WTC11 (cell line): ENCODE measurements around the gene MAPK8IP2. TPM values are rescaled to one million over a fixed set of nuclear protein-coding genes. Genes with fewer than 3 reads are reported as not detected.

Experiments
- ATAC-seq: fragments of 200-7000 bp; cut with Tn5 transposase; 2 replicates; pipeline ENCODE4 v1.10.0; 2021; ENCODE audit warnings: mild to moderate bottlenecking, moderate library complexity
- CTCF ChIA-PET: fragments of 300-600 bp; sonication (Branson Sonifier 250); formaldehyde crosslinking; loops from one replicate; lab custom pipeline; 2021; ENCODE audit warnings: antibody characterized with exemption; lab: Charles Lee
- POLR2A ChIA-PET: fragments of 350-600 bp; sonication (Branson Sonifier 250); formaldehyde crosslinking; loops from one replicate; lab custom pipeline; 2021; ENCODE audit warnings: antibody characterized with exemption; lab: Charles Lee
- DNase-seq: peaks from one replicate; pipeline ENCODE4 v3.0.0; 2021; ENCODE audit warnings: low spot score
- H3K27ac Mint-ChIP-seq: 2 replicates; pipeline ENCODE4 v1.8.0; 2021; ENCODE audit warnings: mixed read lengths
- H3K27me3 Mint-ChIP-seq: 2 replicates; pipeline ENCODE4 v1.8.0; 2021; ENCODE audit warnings: low read depth, mild to moderate bottlenecking, moderate library complexity, mixed read lengths
- H3K36me3 Mint-ChIP-seq: 2 replicates; pipeline ENCODE4 v1.8.0; 2021; ENCODE audit warnings: mixed read lengths
- H3K4me1 Mint-ChIP-seq: 2 replicates; pipeline ENCODE4 v1.8.0; 2022; ENCODE audit warnings: mixed read lengths
- H3K4me3 Mint-ChIP-seq: 2 replicates; pipeline ENCODE4 v1.8.0; 2021; ENCODE audit warnings: mild to moderate bottlenecking, moderate library complexity, mixed read lengths
- H3K9me3 Mint-ChIP-seq: 2 replicates; pipeline ENCODE4 v1.8.0; 2021; ENCODE audit warnings: mixed read lengths
- EMX1 ChIP-seq: fragments of 250-450 bp; sonication (Bioruptor Pico); IDR thresholded peaks from 2 replicates; pipeline ENCODE4 v1.8.0; 2021; ENCODE audit warnings: mild to moderate bottlenecking
- FOXK1 ChIP-seq: sonication (generic); formaldehyde crosslinking; IDR thresholded peaks from 2 replicates; pipeline ENCODE4 v1.8.0; 2022; ENCODE audit warnings: mild to moderate bottlenecking, moderate library complexity, missing genetic modification reagents
- FOXP1 ChIP-seq: sonication (generic); formaldehyde crosslinking; IDR thresholded peaks from 2 replicates; pipeline ENCODE4 v1.8.0; 2022; ENCODE audit warnings: missing genetic modification reagents, mild to moderate bottlenecking, moderate library complexity, borderline replicate concordance
- GRHL2 ChIP-seq: fragments of 250-450 bp; sonication (Bioruptor Pico); IDR thresholded peaks from 2 replicates; pipeline ENCODE4 v1.8.0; 2022; ENCODE audit warnings: mild to moderate bottlenecking, moderate library complexity; ENCODE audit not compliant: insufficient replicate concordance, severe bottlenecking
- GTF2I ChIP-seq: fragments of 250-450 bp; sonication (Bioruptor Pico); conservative IDR thresholded peaks from 2 replicates; pipeline ENCODE4 v1.4.0; 2021; ENCODE audit warnings: mild to moderate bottlenecking
- HMGA2 ChIP-seq: fragments of 250-450 bp; sonication (Bioruptor Pico); IDR thresholded peaks from 2 replicates; pipeline ENCODE4 v1.4.0; 2021; ENCODE audit warnings: mild to moderate bottlenecking, moderate library complexity
- JUN ChIP-seq: sonication (generic); formaldehyde crosslinking; IDR thresholded peaks from 2 replicates; pipeline ENCODE4 v1.8.0; 2023; ENCODE audit warnings: mild to moderate bottlenecking, missing genetic modification reagents
- MYBL2 ChIP-seq: sonication (generic); formaldehyde crosslinking; IDR thresholded peaks from 2 replicates; pipeline ENCODE4 v1.8.1; 2023; ENCODE audit warnings: mild to moderate bottlenecking, moderate library complexity, missing genetic modification reagents
- NFATC4 ChIP-seq: fragments of 250-450 bp; sonication (Bioruptor Pico); IDR thresholded peaks from 2 replicates; pipeline ENCODE4 v1.9.0; 2021; ENCODE audit warnings: mild to moderate bottlenecking
- NR2C2 ChIP-seq: sonication (generic); formaldehyde crosslinking; IDR thresholded peaks from 2 replicates; pipeline ENCODE4 v1.8.0; 2022; ENCODE audit warnings: mild to moderate bottlenecking, missing genetic modification reagents
- ZNF232 ChIP-seq: sonication (generic); formaldehyde crosslinking; IDR thresholded peaks from 2 replicates; pipeline ENCODE4 v1.8.0; 2022; ENCODE audit warnings: mild to moderate bottlenecking, missing genetic modification reagents
- ZNF671 ChIP-seq: fragments of 250-450 bp; sonication (Bioruptor Pico); IDR thresholded peaks from 2 replicates; pipeline ENCODE4 v1.8.0; 2021; ENCODE audit warnings: mild to moderate bottlenecking
- total RNA-seq: library from RNA; stranded (reverse); gene quantifications from 3 replicates; pipeline ENCODE4 v1.2.3, GENCODE V29; 2021
- TF ChIP-seq, protein P1 (sequence below): sonication (generic); formaldehyde crosslinking; IDR thresholded peaks from 2 replicates; pipeline ENCODE4 v1.8.1; 2023; ENCODE audit warnings: mild to moderate bottlenecking, missing genetic modification reagents
- TF ChIP-seq, protein P2 (sequence below): sonication (generic); formaldehyde crosslinking; IDR thresholded peaks from 2 replicates; pipeline ENCODE4 v1.8.0; 2022; ENCODE audit warnings: mild to moderate bottlenecking, missing genetic modification reagents
- TF ChIP-seq, protein P3 (sequence below): sonication (generic); formaldehyde crosslinking; IDR thresholded peaks from 2 replicates; pipeline ENCODE4 v1.8.0; 2022; ENCODE audit warnings: mild to moderate bottlenecking, missing genetic modification reagents
- TF ChIP-seq, protein P4 (sequence below): fragments of 250-450 bp; sonication (Bioruptor Pico); IDR thresholded peaks from 2 replicates; pipeline ENCODE4 v1.9.0; 2021; ENCODE audit warnings: moderate library complexity, mild to moderate bottlenecking, inconsistent platforms, borderline replicate concordance

Gene MAPK8IP2
- total RNA-seq, 1 experiment from 2014 or later, result 4.9 TPM

DNA sequence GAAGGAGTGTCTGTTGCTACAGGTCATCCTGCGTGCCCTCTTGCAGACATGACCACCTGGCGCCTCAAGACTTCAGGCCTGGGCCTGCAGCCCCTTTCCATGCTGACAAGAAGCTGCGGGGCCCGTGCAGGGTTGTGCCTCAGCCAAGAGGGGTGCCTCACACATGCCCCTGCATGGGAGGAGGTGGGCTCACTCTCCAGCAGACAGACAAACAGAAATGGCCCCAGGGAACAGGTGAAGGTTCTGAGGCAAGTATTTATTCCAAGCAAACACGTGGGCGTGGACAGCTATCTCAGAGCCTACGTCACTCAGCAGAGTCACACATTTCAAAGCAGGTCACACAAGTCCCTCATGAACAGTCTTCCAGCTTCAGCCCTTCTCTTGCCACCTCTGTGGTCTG lies 32.0 kb upstream of the MAPK8IP2 start (continued):
- TF ChIP-seq, protein P1, sequence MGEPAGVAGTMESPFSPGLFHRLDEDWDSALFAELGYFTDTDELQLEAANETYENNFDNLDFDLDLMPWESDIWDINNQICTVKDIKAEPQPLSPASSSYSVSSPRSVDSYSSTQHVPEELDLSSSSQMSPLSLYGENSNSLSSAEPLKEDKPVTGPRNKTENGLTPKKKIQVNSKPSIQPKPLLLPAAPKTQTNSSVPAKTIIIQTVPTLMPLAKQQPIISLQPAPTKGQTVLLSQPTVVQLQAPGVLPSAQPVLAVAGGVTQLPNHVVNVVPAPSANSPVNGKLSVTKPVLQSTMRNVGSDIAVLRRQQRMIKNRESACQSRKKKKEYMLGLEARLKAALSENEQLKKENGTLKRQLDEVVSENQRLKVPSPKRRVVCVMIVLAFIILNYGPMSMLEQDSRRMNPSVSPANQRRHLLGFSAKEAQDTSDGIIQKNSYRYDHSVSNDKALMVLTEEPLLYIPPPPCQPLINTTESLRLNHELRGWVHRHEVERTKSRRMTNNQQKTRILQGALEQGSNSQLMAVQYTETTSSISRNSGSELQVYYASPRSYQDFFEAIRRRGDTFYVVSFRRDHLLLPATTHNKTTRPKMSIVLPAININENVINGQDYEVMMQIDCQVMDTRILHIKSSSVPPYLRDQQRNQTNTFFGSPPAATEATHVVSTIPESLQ, result no peak
- no peak for TF ChIP-seq JUN (CRISPR knock-in tag)
- TF ChIP-seq, all 79 proteins: peak for 0

DNA sequence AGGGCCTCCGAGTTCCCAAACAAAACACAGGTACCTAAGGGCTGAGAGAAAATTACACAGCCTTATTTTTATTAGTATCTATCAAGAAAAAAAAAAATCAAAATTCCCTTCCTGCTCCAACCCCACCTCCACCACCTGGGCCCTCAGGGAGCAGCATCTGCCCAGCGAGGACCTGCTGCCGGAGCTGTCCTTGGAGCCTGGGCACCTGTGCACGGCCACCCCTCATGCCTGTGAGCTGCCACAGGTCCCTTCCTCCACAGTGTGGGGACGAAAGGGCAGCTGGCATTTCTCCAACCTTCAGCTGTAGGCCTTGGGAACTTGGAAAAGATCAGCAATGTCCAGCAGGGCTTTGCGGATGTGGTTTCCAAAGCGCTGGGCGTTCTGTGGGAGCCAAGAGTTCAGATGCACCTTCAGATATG lies 31.5 kb upstream of the MAPK8IP2 start:
- Mint-ChIP-seq H3K9me3 (no peaks in the 10 kb centered on the region), H3K4me3 (no peak overlapping the region), H3K27ac (no peak overlapping the region), H3K27me3 (peaks cover 5% of the 10 kb centered on the region), H3K36me3 (peaks cover 31% of the 10 kb centered on the region), H3K4me1 (no peaks in the 10 kb centered on the region)
- no peak for TF ChIP-seq MYBL2 (CRISPR knock-in tag)
- TF ChIP-seq HMGA2 (CRISPR knock-in tag), result no peak
- ATAC-seq, result no peak
- ChIA-PET CTCF (interaction anchor here (1.2 kb wide), 1 partner anchor 52 kb away, joined by 3 read pairs; no protein-coding TSS in a partner anchor), POLR2A (interaction anchor here (0.6 kb wide), 1 partner anchor 53 kb away, joined by 4 read pairs; no protein-coding TSS in a partner anchor)
- no peak for DNase-seq

DNA sequence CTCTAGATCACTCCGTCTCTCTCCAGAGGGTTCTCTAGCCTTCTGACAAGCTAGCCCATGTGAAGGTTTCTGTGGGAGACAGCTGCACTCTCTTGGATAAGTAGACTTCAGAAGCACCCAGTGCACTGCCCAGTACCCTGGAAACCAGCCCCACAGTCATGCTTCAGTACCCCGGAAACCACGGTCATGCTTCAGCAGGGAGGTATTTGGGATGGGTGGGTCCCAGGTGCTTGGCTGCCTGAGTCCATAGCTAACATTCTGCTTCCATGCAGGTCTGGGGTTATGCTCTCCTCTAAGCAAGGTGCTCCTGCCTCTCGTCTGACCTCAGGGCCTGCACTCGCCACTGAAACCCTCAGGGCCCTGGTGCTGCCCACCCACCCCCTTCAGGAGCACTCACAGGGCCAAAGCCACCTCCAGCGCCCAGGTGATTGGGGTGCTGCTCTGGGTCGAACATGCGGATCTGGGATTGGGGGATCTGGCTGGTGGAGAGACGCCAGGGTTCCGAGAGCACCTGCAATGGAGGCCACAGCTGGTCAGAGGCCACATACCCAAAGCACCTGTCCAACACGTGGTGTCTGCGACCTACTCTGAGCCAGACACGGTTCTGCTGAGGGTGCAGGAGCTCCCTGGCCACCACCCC lies 30.6 kb upstream of the MAPK8IP2 start:
- Mint-ChIP-seq H3K4me3 (no peak overlapping the region), H3K27ac (no peak overlapping the region), H3K27me3 (no peaks in the 10 kb centered on the region), H3K4me1 (no peaks in the 10 kb centered on the region), H3K9me3 (no peaks in the 10 kb centered on the region), H3K36me3 (peaks cover 31% of the 10 kb centered on the region)
- ChIA-PET CTCF (interaction anchor here (1.2 kb wide), 1 partner anchor 51 kb away, joined by 3 read pairs; no protein-coding TSS in a partner anchor), POLR2A (no interaction called here)
- no peak for TF ChIP-seq NR2C2 (CRISPR knock-in tag)
- ATAC-seq (no peak), DNase-seq (no peak)

DNA sequence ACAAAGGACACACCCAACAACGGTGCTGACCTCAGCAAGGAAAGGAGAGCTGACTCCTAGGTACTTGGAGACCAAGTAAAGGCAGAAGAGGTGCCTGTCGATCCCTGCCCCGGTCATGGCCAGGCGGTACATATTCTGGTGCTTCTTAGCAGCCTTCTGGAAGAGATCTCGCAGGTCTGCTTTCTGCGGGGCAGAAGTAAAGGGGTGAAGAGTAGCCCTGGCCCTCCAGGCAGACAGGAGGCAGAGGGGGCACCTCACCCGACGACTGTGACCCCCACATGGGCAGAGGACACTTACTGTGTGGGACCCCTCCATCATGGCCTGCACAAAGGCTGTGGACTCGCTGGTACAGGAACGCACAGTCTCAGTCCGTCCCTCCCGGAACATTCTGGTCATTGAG lies 29.7 kb upstream of the MAPK8IP2 start:
- H3K27me3 Mint-ChIP-seq, result no peaks in the 10 kb centered on the region
- ATAC-seq (no peak), DNase-seq (no peak)
- ChIA-PET POLR2A (no interaction called here), CTCF (interaction anchor here (1.2 kb wide), 1 partner anchor 8 kb away, joined by 3 read pairs; the partner anchor contains the start of gene SYCE3)
- H3K4me3 Mint-ChIP-seq, result no peak overlapping the region
- H3K4me1 Mint-ChIP-seq, result no peaks in the 10 kb centered on the region
- no peak overlapping the region for H3K27ac Mint-ChIP-seq
- peaks cover 31% of the 10 kb centered on the region for H3K36me3 Mint-ChIP-seq
- TF ChIP-seq, protein P2, sequence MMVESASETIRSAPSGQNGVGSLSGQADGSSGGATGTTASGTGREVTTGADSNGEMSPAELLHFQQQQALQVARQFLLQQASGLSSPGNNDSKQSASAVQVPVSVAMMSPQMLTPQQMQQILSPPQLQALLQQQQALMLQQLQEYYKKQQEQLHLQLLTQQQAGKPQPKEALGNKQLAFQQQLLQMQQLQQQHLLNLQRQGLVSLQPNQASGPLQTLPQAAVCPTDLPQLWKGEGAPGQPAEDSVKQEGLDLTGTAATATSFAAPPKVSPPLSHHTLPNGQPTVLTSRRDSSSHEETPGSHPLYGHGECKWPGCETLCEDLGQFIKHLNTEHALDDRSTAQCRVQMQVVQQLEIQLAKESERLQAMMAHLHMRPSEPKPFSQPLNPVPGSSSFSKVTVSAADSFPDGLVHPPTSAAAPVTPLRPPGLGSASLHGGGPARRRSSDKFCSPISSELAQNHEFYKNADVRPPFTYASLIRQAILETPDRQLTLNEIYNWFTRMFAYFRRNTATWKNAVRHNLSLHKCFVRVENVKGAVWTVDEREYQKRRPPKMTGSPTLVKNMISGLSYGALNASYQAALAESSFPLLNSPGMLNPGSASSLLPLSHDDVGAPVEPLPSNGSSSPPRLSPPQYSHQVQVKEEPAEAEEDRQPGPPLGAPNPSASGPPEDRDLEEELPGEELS, result no peak
- no peak for TF ChIP-seq ZNF671
- no peak for TF ChIP-seq FOXP1 (CRISPR knock-in tag)
- no peak for TF ChIP-seq GTF2I
- no peak for TF ChIP-seq GRHL2 (CRISPR knock-in tag)
- TF ChIP-seq, protein P3, sequence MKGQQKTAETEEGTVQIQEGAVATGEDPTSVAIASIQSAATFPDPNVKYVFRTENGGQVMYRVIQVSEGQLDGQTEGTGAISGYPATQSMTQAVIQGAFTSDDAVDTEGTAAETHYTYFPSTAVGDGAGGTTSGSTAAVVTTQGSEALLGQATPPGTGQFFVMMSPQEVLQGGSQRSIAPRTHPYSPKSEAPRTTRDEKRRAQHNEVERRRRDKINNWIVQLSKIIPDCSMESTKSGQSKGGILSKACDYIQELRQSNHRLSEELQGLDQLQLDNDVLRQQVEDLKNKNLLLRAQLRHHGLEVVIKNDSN (CRISPR knock-in tag), result no peak
- TF ChIP-seq NFATC4, result no peak
- TF ChIP-seq MYBL2 (CRISPR knock-in tag), result no peak
- no peak for TF ChIP-seq EMX1 (CRISPR knock-in tag)
- TF ChIP-seq, protein P4, sequence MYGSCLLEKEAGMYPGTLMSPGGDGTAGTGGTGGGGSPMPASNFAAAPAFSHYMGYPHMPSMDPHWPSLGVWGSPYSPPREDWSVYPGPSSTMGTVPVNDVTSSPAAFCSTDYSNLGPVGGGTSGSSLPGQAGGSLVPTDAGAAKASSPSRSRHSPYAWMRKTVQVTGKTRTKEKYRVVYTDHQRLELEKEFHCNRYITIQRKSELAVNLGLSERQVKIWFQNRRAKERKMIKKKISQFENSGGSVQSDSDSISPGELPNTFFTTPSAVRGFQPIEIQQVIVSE (CRISPR knock-in tag), result no peak
- TF ChIP-seq, protein P1, result no peak
- TF ChIP-seq FOXK1, result no peak
- no peak for TF ChIP-seq ZNF232 (CRISPR knock-in tag)
- no peaks in the 10 kb centered on the region for H3K9me3 Mint-ChIP-seq
